SK-N-SH treated with all-trans-retinoic acid at 6 μM for 48 hours (cell line): ENCODE results near the gene MTX2.

Experiments
- ATAC-seq: fragments of 200-7000 bp; cut with Tn5 transposase; 3 replicates; pipeline ENCODE4 v1.9.1; 2020; ENCODE audit warnings: mild to moderate bottlenecking, moderate library complexity
- ISL1 ChIP-seq: fragments of 250-450 bp; sonication (Bioruptor Pico); IDR thresholded peaks from 2 replicates; pipeline ENCODE4 v2.1.2; 2022; ENCODE audit warnings: mild to moderate bottlenecking, moderate library complexity
- ZNF8 ChIP-seq: fragments of 450-650 bp; formaldehyde crosslinking; IDR thresholded peaks from 2 replicates; pipeline ENCODE4 v1.5.0; 2020; ENCODE audit warnings: mild to moderate bottlenecking, moderate library complexity
- TF ChIP-seq, protein P1 (sequence below): fragments of 250-450 bp; sonication (Bioruptor Pico); IDR thresholded peaks from 2 replicates; pipeline ENCODE4 v1.5.0; 2020; ENCODE audit warnings: mild to moderate bottlenecking, moderate library complexity

Gene MTX2

DNA sequence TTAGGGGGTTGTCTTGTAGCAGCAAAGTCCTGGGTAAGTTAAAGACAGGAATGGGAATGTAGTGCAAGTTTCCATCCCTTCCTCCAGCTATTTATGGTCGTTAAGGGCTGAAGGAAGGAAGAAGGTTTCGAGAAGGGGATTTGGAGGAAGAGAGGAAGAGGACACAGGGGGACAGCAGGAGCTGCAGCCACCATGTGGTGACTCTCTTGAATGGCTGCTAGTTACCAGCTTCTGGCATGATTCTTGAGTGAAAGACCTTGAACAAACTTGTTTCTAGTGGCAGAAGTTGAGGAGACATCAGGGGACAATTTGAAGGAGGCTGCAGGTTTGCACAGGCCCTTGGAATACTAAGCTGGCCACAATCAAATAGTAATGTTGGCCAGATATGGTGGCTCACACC, 116.6 kb downstream of the MTX2 start:
- TF ChIP-seq ZNF8 (CRISPR knock-in tag) (no peak), ISL1 (CRISPR knock-in tag) (no peak)
- TF ChIP-seq, protein P1, sequence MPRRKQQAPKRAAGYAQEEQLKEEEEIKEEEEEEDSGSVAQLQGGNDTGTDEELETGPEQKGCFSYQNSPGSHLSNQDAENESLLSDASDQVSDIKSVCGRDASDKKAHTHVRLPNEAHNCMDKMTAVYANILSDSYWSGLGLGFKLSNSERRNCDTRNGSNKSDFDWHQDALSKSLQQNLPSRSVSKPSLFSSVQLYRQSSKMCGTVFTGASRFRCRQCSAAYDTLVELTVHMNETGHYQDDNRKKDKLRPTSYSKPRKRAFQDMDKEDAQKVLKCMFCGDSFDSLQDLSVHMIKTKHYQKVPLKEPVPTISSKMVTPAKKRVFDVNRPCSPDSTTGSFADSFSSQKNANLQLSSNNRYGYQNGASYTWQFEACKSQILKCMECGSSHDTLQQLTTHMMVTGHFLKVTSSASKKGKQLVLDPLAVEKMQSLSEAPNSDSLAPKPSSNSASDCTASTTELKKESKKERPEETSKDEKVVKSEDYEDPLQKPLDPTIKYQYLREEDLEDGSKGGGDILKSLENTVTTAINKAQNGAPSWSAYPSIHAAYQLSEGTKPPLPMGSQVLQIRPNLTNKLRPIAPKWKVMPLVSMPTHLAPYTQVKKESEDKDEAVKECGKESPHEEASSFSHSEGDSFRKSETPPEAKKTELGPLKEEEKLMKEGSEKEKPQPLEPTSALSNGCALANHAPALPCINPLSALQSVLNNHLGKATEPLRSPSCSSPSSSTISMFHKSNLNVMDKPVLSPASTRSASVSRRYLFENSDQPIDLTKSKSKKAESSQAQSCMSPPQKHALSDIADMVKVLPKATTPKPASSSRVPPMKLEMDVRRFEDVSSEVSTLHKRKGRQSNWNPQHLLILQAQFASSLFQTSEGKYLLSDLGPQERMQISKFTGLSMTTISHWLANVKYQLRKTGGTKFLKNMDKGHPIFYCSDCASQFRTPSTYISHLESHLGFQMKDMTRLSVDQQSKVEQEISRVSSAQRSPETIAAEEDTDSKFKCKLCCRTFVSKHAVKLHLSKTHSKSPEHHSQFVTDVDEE (CRISPR knock-in tag): no peak
- TF ChIP-seq, all 23 proteins: peak for 0
- ATAC-seq: no peak
